Aortic smooth muscle cell (primary cell): Measurements from ENCODE around the gene IPPK. TPM values are rescaled to one million over a fixed set of nuclear protein-coding genes. Genes with fewer than 3 reads are reported as not detected.

Experiments used
- total RNA-seq: library from RNA; depleted of rRNA; stranded (reverse); fragments of >200 nt; gene quantifications from 2 replicates; pipeline ENCODE4 v1.2.3, GENCODE V29; 2014

The IPPK gene, protein sequence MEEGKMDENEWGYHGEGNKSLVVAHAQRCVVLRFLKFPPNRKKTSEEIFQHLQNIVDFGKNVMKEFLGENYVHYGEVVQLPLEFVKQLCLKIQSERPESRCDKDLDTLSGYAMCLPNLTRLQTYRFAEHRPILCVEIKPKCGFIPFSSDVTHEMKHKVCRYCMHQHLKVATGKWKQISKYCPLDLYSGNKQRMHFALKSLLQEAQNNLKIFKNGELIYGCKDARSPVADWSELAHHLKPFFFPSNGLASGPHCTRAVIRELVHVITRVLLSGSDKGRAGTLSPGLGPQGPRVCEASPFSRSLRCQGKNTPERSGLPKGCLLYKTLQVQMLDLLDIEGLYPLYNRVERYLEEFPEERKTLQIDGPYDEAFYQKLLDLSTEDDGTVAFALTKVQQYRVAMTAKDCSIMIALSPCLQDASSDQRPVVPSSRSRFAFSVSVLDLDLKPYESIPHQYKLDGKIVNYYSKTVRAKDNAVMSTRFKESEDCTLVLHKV
- total RNA-seq, result 14.9 and 16.0 TPM in 2 replicates

DNA sequence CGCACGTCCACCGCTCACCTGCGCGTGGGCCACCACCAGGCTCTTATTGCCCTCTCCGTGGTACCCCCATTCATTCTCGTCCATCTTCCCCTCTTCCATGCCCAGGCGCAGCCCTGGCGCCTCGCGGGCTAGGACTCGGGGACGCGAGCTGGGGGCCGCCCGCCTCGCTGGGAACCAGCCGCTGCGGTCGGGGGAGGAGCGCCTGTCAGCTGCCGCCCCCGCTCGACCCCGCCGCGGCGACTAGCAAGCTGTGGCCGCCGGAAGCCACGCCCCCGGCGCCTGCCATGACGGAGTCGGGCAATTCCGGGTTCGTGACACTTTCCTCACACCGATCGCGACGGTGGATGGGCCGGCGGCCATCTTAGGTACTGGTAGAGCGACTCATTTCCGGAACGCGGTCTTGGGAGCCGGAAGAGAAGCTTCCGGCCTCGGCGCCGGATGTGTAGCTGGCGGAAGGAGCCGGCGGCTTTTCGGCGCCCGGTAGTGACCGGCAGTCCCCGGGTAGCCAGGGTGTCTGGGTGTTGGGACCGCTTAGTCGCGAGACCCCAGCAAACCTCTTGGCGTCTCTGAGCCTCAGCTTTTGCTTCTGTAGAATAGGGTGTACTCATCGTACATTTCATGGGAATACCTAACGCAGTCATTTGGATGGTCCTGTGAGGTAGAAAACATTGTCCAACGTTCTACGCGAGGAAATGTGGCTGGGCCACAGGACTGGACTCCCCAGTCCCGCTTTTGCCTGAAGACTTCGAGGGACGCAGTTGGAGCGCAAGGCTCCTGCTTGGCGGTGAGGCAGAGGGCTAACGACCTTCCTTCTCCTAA is at the start of gene IPPK:
Gene IPPK (minus strand): TSS at position 242 of the 819 bp plus-strand sequence. CDS start 143 bp downstream, at position 99.

Other genes with a start within 250 kb of the IPPK start
- gene OMD, start 245.7 kb downstream of the IPPK start, total RNA-seq, result 1.1 and 4.6 TPM in 2 replicates
- gene ASPN, start 187.6 kb downstream of the IPPK start, total RNA-seq, result 1.7 and 19.8 TPM in 2 replicates
- gene ECM2, start 134.1 kb downstream of the IPPK start, total RNA-seq, result 8.2 and 22.3 TPM in 2 replicates
- gene BICD2, start 94.7 kb upstream of the IPPK start, total RNA-seq, result 48.4 and 58.1 TPM in 2 replicates
- gene ZNF484, start 207.9 kb upstream of the IPPK start, total RNA-seq, result 11.0 and 12.8 TPM in 2 replicates